ENCODE results near the gene OR2W3. TPM values are rescaled to one million over a fixed set of nuclear protein-coding genes. Genes with fewer than 3 reads are reported as not detected.

OR2W3 gene
- total and polyA plus RNA-seq, 2 of the 8 experiments (the other 6 are each of a cell fraction or from before 2014, with no cell fraction given): 0.12 to 1.1 TPM

DNA sequence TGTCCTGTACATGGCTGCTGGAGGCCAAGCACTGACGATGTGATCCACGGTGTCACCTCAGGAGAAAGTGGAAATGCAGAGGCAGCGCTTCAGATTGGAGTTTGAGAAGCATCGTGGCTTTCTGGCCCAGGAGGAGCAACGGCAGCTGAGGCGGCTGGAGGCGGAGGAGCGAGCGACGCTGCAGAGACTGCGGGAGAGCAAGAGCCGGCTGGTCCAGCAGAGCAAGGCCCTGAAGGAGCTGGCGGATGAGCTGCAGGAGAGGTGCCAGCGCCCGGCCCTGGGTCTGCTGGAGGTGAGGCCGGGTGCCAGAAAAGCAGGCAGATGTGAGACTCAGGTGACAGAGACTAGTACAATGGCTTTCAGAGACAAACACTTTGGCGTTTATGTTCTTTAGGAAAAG, 30.7 kb upstream of the OR2W3 start (continued):
- no peak for TF ChIP-seq EP300 (IDR thresholded peaks at IDR 0.05; ENCODE audit: borderline replicate concordance in 1 of 2, low read depth in 2 of 2, low read length in 2 of 2)
- no peak for TF ChIP-seq USF2 (IDR thresholded peaks at IDR 0.05; ENCODE audit: low read length)
- TF ChIP-seq RBBP5 (IDR thresholded peaks at IDR 0.05; ENCODE audit: borderline replicate concordance, low read depth, low read length): no peak
- no peak for TF ChIP-seq ASH2L (IDR thresholded peaks at IDR 0.05; ENCODE audit: low read length)
- TF ChIP-seq, protein P1, sequence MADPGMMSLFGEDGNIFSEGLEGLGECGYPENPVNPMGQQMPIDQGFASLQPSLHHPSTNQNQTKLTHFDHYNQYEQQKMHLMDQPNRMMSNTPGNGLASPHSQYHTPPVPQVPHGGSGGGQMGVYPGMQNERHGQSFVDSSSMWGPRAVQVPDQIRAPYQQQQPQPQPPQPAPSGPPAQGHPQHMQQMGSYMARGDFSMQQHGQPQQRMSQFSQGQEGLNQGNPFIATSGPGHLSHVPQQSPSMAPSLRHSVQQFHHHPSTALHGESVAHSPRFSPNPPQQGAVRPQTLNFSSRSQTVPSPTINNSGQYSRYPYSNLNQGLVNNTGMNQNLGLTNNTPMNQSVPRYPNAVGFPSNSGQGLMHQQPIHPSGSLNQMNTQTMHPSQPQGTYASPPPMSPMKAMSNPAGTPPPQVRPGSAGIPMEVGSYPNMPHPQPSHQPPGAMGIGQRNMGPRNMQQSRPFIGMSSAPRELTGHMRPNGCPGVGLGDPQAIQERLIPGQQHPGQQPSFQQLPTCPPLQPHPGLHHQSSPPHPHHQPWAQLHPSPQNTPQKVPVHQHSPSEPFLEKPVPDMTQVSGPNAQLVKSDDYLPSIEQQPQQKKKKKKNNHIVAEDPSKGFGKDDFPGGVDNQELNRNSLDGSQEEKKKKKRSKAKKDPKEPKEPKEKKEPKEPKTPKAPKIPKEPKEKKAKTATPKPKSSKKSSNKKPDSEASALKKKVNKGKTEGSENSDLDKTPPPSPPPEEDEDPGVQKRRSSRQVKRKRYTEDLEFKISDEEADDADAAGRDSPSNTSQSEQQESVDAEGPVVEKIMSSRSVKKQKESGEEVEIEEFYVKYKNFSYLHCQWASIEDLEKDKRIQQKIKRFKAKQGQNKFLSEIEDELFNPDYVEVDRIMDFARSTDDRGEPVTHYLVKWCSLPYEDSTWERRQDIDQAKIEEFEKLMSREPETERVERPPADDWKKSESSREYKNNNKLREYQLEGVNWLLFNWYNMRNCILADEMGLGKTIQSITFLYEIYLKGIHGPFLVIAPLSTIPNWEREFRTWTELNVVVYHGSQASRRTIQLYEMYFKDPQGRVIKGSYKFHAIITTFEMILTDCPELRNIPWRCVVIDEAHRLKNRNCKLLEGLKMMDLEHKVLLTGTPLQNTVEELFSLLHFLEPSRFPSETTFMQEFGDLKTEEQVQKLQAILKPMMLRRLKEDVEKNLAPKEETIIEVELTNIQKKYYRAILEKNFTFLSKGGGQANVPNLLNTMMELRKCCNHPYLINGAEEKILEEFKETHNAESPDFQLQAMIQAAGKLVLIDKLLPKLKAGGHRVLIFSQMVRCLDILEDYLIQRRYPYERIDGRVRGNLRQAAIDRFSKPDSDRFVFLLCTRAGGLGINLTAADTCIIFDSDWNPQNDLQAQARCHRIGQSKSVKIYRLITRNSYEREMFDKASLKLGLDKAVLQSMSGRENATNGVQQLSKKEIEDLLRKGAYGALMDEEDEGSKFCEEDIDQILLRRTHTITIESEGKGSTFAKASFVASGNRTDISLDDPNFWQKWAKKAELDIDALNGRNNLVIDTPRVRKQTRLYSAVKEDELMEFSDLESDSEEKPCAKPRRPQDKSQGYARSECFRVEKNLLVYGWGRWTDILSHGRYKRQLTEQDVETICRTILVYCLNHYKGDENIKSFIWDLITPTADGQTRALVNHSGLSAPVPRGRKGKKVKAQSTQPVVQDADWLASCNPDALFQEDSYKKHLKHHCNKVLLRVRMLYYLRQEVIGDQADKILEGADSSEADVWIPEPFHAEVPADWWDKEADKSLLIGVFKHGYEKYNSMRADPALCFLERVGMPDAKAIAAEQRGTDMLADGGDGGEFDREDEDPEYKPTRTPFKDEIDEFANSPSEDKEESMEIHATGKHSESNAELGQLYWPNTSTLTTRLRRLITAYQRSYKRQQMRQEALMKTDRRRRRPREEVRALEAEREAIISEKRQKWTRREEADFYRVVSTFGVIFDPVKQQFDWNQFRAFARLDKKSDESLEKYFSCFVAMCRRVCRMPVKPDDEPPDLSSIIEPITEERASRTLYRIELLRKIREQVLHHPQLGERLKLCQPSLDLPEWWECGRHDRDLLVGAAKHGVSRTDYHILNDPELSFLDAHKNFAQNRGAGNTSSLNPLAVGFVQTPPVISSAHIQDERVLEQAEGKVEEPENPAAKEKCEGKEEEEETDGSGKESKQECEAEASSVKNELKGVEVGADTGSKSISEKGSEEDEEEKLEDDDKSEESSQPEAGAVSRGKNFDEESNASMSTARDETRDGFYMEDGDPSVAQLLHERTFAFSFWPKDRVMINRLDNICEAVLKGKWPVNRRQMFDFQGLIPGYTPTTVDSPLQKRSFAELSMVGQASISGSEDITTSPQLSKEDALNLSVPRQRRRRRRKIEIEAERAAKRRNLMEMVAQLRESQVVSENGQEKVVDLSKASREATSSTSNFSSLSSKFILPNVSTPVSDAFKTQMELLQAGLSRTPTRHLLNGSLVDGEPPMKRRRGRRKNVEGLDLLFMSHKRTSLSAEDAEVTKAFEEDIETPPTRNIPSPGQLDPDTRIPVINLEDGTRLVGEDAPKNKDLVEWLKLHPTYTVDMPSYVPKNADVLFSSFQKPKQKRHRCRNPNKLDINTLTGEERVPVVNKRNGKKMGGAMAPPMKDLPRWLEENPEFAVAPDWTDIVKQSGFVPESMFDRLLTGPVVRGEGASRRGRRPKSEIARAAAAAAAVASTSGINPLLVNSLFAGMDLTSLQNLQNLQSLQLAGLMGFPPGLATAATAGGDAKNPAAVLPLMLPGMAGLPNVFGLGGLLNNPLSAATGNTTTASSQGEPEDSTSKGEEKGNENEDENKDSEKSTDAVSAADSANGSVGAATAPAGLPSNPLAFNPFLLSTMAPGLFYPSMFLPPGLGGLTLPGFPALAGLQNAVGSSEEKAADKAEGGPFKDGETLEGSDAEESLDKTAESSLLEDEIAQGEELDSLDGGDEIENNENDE (IDR thresholded peaks at IDR 0.05; ENCODE audit: insufficient replicate concordance, low read length): no peak

Measured in H1 (cell line).